SK-N-SH treated with all-trans-retinoic acid at 6 μM for 48 hours (cell line): ENCODE data around the gene TMEM240.

Experiments
- ATAC-seq: fragments of 200-7000 bp; cut with Tn5 transposase; 3 replicates; pipeline ENCODE4 v1.9.1; 2020; ENCODE audit warnings: mild to moderate bottlenecking, moderate library complexity
- ARNTL ChIP-seq: fragments of 450-650 bp; formaldehyde crosslinking; IDR thresholded peaks from 2 replicates; pipeline ENCODE4 v1.5.0; 2020; ENCODE audit warnings: low read depth, mild to moderate bottlenecking, moderate library complexity, borderline replicate concordance
- BACH2 ChIP-seq: fragments of 250-450 bp; sonication (Bioruptor Pico); IDR thresholded peaks from 2 replicates; pipeline ENCODE4 v1.9.0; 2021; ENCODE audit warnings: mild to moderate bottlenecking, borderline replicate concordance
- CREB5 ChIP-seq: fragments of 250-450 bp; sonication (Bioruptor Pico); IDR thresholded peaks from 2 replicates; pipeline ENCODE4 v1.5.1; 2020; ENCODE audit warnings: low read depth, mild to moderate bottlenecking, moderate library complexity
- CSDC2 ChIP-seq: fragments of 250-450 bp; sonication (Bioruptor Pico); IDR thresholded peaks from 2 replicates; pipeline ENCODE4 v1.5.0; 2020; ENCODE audit warnings: mild to moderate bottlenecking, moderate library complexity
- CSRNP3 ChIP-seq: fragments of 250-450 bp; sonication (Bioruptor Pico); IDR thresholded peaks from 2 replicates; pipeline ENCODE4 v1.5.1; 2021; ENCODE audit warnings: mild to moderate bottlenecking, moderate library complexity
- ESRRG ChIP-seq: fragments of 250-450 bp; sonication (Bioruptor Pico); IDR thresholded peaks from 2 replicates; pipeline ENCODE4 v1.6.1; 2021; ENCODE audit warnings: mild to moderate bottlenecking
- GLIS3 ChIP-seq: fragments of 250-450 bp; sonication (Bioruptor Pico); IDR thresholded peaks from 2 replicates; pipeline ENCODE4 v1.5.0; 2020; ENCODE audit warnings: mild to moderate bottlenecking, moderate library complexity
- ISL1 ChIP-seq: fragments of 250-450 bp; sonication (Bioruptor Pico); IDR thresholded peaks from 2 replicates; pipeline ENCODE4 v2.1.2; 2022; ENCODE audit warnings: mild to moderate bottlenecking, moderate library complexity
- OSR1 ChIP-seq: fragments of 250-450 bp; sonication (Bioruptor Pico); IDR thresholded peaks from 2 replicates; pipeline ENCODE4 v1.8.0; 2022; ENCODE audit warnings: moderate library complexity, mild to moderate bottlenecking, inconsistent platforms
- PPARA ChIP-seq: fragments of 250-450 bp; sonication (Bioruptor Pico); IDR thresholded peaks from 2 replicates; pipeline ENCODE4 v1.5.0; 2020; ENCODE audit warnings: mild to moderate bottlenecking, borderline replicate concordance
- RARB ChIP-seq: fragments of 250-450 bp; sonication (Bioruptor Pico); IDR thresholded peaks from 2 replicates; pipeline ENCODE4 v1.8.0; 2021; ENCODE audit warnings: mild to moderate bottlenecking, moderate library complexity
- SNAI2 ChIP-seq: fragments of 250-450 bp; sonication (Bioruptor Pico); IDR thresholded peaks from 2 replicates; pipeline ENCODE4 v1.5.0; 2020; ENCODE audit warnings: mild to moderate bottlenecking, moderate library complexity
- TCF4 ChIP-seq: fragments of 250-450 bp; sonication (Bioruptor Pico); IDR thresholded peaks from 2 replicates; pipeline ENCODE4 v1.8.0; 2021; ENCODE audit warnings: mild to moderate bottlenecking, moderate library complexity, borderline replicate concordance
- TOX ChIP-seq: fragments of 250-450 bp; sonication (Bioruptor Pico); IDR thresholded peaks from 2 replicates; pipeline ENCODE4 v1.8.0; 2021; ENCODE audit warnings: mild to moderate bottlenecking, moderate library complexity, borderline replicate concordance
- TSHZ2 ChIP-seq: fragments of 250-450 bp; sonication (Bioruptor Pico); IDR thresholded peaks from 2 replicates; pipeline ENCODE4 v1.5.0; 2020; ENCODE audit warnings: mild to moderate bottlenecking, moderate library complexity
- ZC3H10 ChIP-seq: fragments of 250-450 bp; sonication (Bioruptor Pico); IDR thresholded peaks from 2 replicates; pipeline ENCODE4 v1.5.1; 2021; ENCODE audit warnings: mild to moderate bottlenecking, moderate library complexity
- ZFP3 ChIP-seq: fragments of 250-450 bp; sonication (Bioruptor Pico); IDR thresholded peaks from 2 replicates; pipeline ENCODE4 v1.5.0; 2020; ENCODE audit warnings: mild to moderate bottlenecking, moderate library complexity
- ZFP30 ChIP-seq: fragments of 450-650 bp; formaldehyde crosslinking; IDR thresholded peaks from 2 replicates; pipeline ENCODE4 v1.5.0; 2022; ENCODE audit warnings: mild to moderate bottlenecking, moderate library complexity
- ZNF70 ChIP-seq: fragments of 450-650 bp; formaldehyde crosslinking; IDR thresholded peaks from 2 replicates; pipeline ENCODE4 v1.5.0; 2020; ENCODE audit warnings: mild to moderate bottlenecking, moderate library complexity
- ZNF8 ChIP-seq: fragments of 450-650 bp; formaldehyde crosslinking; IDR thresholded peaks from 2 replicates; pipeline ENCODE4 v1.5.0; 2020; ENCODE audit warnings: mild to moderate bottlenecking, moderate library complexity
- TF ChIP-seq, protein P1 (sequence below): fragments of 250-450 bp; sonication (Bioruptor Pico); IDR thresholded peaks from 2 replicates; pipeline ENCODE4 v1.8.0; 2021; ENCODE audit warnings: low read depth, mild to moderate bottlenecking, moderate library complexity, borderline replicate concordance

The TMEM240 gene

DNA sequence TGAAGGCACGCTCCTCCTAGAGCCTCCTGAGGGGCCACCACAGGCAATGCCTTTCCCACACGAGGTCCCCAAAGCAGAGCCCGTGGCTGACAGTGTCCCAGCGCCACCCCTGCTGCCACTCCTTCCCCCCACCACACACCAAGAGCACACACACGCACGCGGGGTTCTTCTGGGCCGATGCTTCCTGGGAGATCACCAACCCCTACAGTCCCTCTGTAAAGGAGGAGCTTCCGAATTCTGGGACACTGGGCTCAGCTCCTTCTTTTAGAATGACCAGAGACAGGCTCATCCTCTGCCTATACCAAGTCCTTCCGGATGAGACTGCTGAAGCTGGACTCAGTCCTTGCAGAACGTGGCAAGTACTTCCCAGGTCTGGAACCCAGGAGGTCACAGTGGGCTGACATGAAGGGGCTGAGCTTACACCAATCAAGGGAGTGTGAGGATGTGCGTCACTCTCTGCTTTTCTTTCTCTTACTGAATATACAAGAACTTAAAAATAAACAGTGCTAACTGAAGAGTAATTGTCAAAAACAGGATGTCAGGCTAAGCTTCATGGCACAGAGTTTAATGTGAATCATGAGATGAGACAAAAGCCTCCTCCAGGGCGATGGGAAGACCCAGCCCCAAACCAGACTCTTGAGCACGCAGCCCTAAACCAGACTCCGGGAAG, 21.5 kb upstream of the TMEM240 start:
- no peak for ATAC-seq

GRCh38 chr1:1560178-1560577, 19.8 kb upstream of the TMEM240 start:
- no peak for ATAC-seq
- no peak for TF ChIP-seq CSRNP3 (CRISPR knock-in tag)
- TF ChIP-seq, protein P1, sequence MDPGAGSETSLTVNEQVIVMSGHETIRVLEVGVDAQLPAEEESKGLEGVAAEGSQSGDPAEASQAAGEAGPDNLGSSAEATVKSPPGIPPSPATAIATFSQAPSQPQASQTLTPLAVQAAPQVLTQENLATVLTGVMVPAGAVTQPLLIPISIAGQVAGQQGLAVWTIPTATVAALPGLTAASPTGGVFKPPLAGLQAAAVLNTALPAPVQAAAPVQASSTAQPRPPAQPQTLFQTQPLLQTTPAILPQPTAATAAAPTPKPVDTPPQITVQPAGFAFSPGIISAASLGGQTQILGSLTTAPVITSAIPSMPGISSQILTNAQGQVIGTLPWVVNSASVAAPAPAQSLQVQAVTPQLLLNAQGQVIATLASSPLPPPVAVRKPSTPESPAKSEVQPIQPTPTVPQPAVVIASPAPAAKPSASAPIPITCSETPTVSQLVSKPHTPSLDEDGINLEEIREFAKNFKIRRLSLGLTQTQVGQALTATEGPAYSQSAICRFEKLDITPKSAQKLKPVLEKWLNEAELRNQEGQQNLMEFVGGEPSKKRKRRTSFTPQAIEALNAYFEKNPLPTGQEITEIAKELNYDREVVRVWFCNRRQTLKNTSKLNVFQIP (CRISPR knock-in tag), result no peak
- no peak for TF ChIP-seq ZNF70 (CRISPR knock-in tag)
- no peak for TF ChIP-seq ZNF8
- TF ChIP-seq TSHZ2 (CRISPR knock-in tag), result no peak
- no peak for TF ChIP-seq TOX
- TF ChIP-seq GLIS3, result no peak
- no peak for TF ChIP-seq OSR1 (CRISPR knock-in tag)
- TF ChIP-seq CREB5 (CRISPR knock-in tag), result no peak
- no peak for TF ChIP-seq ZFP30 (CRISPR knock-in tag)
- no peak for TF ChIP-seq CSDC2 (CRISPR knock-in tag)
- TF ChIP-seq ARNTL (CRISPR knock-in tag), result no peak
- TF ChIP-seq ZC3H10 (CRISPR knock-in tag), result no peak
- TF ChIP-seq PPARA (CRISPR knock-in tag), result no peak
- TF ChIP-seq ZFP3 (CRISPR knock-in tag), result no peak
- no peak for TF ChIP-seq SNAI2
- no peak for TF ChIP-seq RARB (CRISPR knock-in tag)
- no peak for TF ChIP-seq BACH2
- TF ChIP-seq, all 23 proteins: peak for 0

More for the DNA sequence above, 21.5 kb upstream of the TMEM240 start:
- TF ChIP-seq ESRRG (CRISPR knock-in tag), result no peak
- TF ChIP-seq ZNF8, result no peak
- TF ChIP-seq CSRNP3 (CRISPR knock-in tag), result no peak
- no peak for TF ChIP-seq ISL1 (CRISPR knock-in tag)
- no peak for TF ChIP-seq BACH2
- TF ChIP-seq ZFP30 (CRISPR knock-in tag), result no peak
- TF ChIP-seq TCF4, result no peak
- TF ChIP-seq, protein P1 (CRISPR knock-in tag), result no peak
